KBM-7 (cell line): Measurements from ENCODE around the gene UBA6.
"Not testable (repeated sequence)": the region's sequence is repeated elsewhere in the genome, so short reads cannot be mapped to it uniquely, and the experiment has no call there.

Experiments
- DNase-seq: peaks from one replicate; pipeline ENCODE4 v3.0.0-alpha.2; 2015
- in situ Hi-C: fragments of 300-500 bp; cut with MboI; formaldehyde crosslinking; loops from 2 replicates; pipeline ENCODE4 v1.14.3; 2020; ENCODE audit warnings: low sequenced_read_pairs, low pct_unique_long_range_greater_than_20kb, mixed read lengths

Gene UBA6

GRCh38 chr4:67717586-67717985, 16.6 kb upstream of the UBA6 start:
- no peak for DNase-seq
- in situ Hi-C loops = no loop called here

- no peak for DNase-seq
- in situ Hi-C loops = no loop called here
Observed at GRCh38 chr4:67714955-67715354, 14.0 kb upstream of the UBA6 start.

- in situ Hi-C loops = no loop called here
- no peak for DNase-seq
Observed at GRCh38 chr4:67714248-67714583, 13.3 kb upstream of the UBA6 start.

GRCh38 chr4:67713529-67714247, 12.7 kb upstream of the UBA6 start:
- in situ Hi-C loops = no loop called here

GRCh38 chr4:67712650-67713528, 11.9 kb upstream of the UBA6 start:
- no peak for DNase-seq
- in situ Hi-C loops = no loop called here

More at GRCh38 chr4:67713529-67714247, 12.7 kb upstream of the UBA6 start:
- DNase-seq = no peak

GRCh38 chr4:67712000-67712625, 11.2 kb upstream of the UBA6 start:
- no peak for DNase-seq
- in situ Hi-C loops = no loop called here

GRCh38 chr4:67706682-67707081, 5.7 kb upstream of the UBA6 start:
- in situ Hi-C loops, DNase-seq: not testable (repeated sequence)

GRCh38 chr4:67704843-67705242, 3.9 kb upstream of the UBA6 start:
- no peak for DNase-seq
- in situ Hi-C loops = no loop called here

- DNase-seq = no peak
- in situ Hi-C loops = no loop called here
Observed at GRCh38 chr4:67702166-67702565, 1.2 kb upstream of the UBA6 start.

GRCh38 chr4:67701517-67701850, 529 bp upstream of the UBA6 start:
- no peak for DNase-seq
- in situ Hi-C loops = no loop called here

GRCh38 chr4:67700116-67700737, 728 bp downstream of the UBA6 start:
- in situ Hi-C loops = no loop called here
- DNase-seq = no peak

GRCh38 chr4:67699603-67700002, 1.4 kb downstream of the UBA6 start:
- no peak for DNase-seq
- in situ Hi-C loops = no loop called here

GRCh38 chr4:67697860-67698687, 2.9 kb downstream of the UBA6 start:
- in situ Hi-C loops = no loop called here
- DNase-seq = no peak

GRCh38 chr4:67696061-67696460, 4.9 kb downstream of the UBA6 start:
- in situ Hi-C loops = no loop called here
- DNase-seq = no peak

GRCh38 chr4:67694662-67695061, 6.3 kb downstream of the UBA6 start:
- DNase-seq = no peak

GRCh38 chr4:67691328-67691727, 9.6 kb downstream of the UBA6 start:
- in situ Hi-C loops = no loop called here
- DNase-seq = no peak

More at GRCh38 chr4:67694662-67695061, 6.3 kb downstream of the UBA6 start:
- in situ Hi-C loops = no loop called here

GRCh38 chr4:67687636-67688035, 13.3 kb downstream of the UBA6 start:
- no peak for DNase-seq
- in situ Hi-C loops = no loop called here

- in situ Hi-C loops = no loop called here
- no peak for DNase-seq
Observed at GRCh38 chr4:67685532-67685859, 15.5 kb downstream of the UBA6 start.

GRCh38 chr4:67684839-67685531, 16.0 kb downstream of the UBA6 start:
- in situ Hi-C loops = no loop called here
- no peak for DNase-seq
